Body of pancreas (tissue), 4 donors: ENCODE results near the gene AURKB. TPM values are rescaled to one million over a fixed set of nuclear protein-coding genes. Genes with fewer than 3 reads are reported as not detected.
A peak's percentile ranks its signal among the peaks of the same experiment; 100 is the strongest.

Source experiments
- ATAC-seq: fragments of 150-250 bp; one replicate; pipeline ENCODE4 v1.9.1; 2016
- DNase-seq, 4 donors: peaks; one replicate each; pipeline ENCODE4 v3.0.0-alpha.2; 2019
- H3K27ac ChIP-seq, 4 donors: fragments of 200-600 bp; sonication (generic); 1 replicate in 3 of 4; 2 replicates in 1 of 4; pipeline versions ENCODE4 v1.5.1 to v1.6.1; 2016 to 2019; ENCODE audit warnings: mild to moderate bottlenecking in 1 of 4, mixed read lengths in 1 of 4, moderate library complexity in 1 of 4
- H3K27me3 ChIP-seq, 2 donors: fragments of 200-600 bp; sonication (generic); one replicate each; pipeline ENCODE4 v1.6.0; 2016; ENCODE audit warnings: mild to moderate bottlenecking in 1 of 2
- H3K36me3 ChIP-seq, 2 donors: fragments of 200-600 bp; sonication (generic); replicated peaks in 1 of 2; 2 replicates each; pipeline ENCODE4 v1.5.1; 2016; ENCODE audit warnings: low read depth in 2 of 2; ENCODE audit not compliant: insufficient read depth in 1 of 2
- H3K4me1 ChIP-seq: fragments of 200-600 bp; sonication (generic); one replicate; pipeline ENCODE4 v1.6.0; 2016
- H3K4me3 ChIP-seq, 2 donors: fragments of 200-600 bp; sonication (generic); 1 replicate in 1 of 2; 2 replicates in 1 of 2; pipeline ENCODE4 v1.5.1; 2016 to 2019
- H3K9me3 ChIP-seq, 3 donors: fragments of 200-600 bp; sonication (generic); 1 replicate in 2 of 3; 2 replicates in 1 of 3; pipeline ENCODE4 v1.5.1; 2016
- CTCF ChIP-seq, 7 experiments: fragments of 450-650 bp in 4 of 7; fragments of 200-600 bp in 3 of 7; sonication (generic) in 3 of 7; IDR thresholded peaks; one replicate each; pipeline ENCODE4 v1.5.1; 2016 to 2019; ENCODE audit warnings: antibody characterized with exemption in 7 of 7
- POLR2A ChIP-seq, 3 donors: fragments of 450-650 bp; IDR thresholded peaks; one replicate each; pipeline ENCODE4 v1.6.1; 2016; ENCODE audit warnings: antibody characterized with exemption in 3 of 3, mild to moderate bottlenecking in 2 of 3
- WGBS, 2 donors: methylation state at CpG; one replicate each; pipeline ENCODE4 v1.1.5; 2017; 5-methylcytosine and 5-hydroxymethylcytosine counted together
- intact Hi-C: fragments of 100-400 bp; cut with DNase I; formaldehyde crosslinking; loops from one replicate; pipeline ENCODE4 v1.15.1; 2023
- total RNA-seq, 2 donors: library from RNA; depleted of rRNA; stranded (reverse); fragments of >200 nt; gene quantifications; one replicate each; pipeline ENCODE4 v1.1.0, GENCODE V29; 2016

The AURKB gene
- total RNA-seq, 2 donors from 2014 or later: not detected

DNA sequence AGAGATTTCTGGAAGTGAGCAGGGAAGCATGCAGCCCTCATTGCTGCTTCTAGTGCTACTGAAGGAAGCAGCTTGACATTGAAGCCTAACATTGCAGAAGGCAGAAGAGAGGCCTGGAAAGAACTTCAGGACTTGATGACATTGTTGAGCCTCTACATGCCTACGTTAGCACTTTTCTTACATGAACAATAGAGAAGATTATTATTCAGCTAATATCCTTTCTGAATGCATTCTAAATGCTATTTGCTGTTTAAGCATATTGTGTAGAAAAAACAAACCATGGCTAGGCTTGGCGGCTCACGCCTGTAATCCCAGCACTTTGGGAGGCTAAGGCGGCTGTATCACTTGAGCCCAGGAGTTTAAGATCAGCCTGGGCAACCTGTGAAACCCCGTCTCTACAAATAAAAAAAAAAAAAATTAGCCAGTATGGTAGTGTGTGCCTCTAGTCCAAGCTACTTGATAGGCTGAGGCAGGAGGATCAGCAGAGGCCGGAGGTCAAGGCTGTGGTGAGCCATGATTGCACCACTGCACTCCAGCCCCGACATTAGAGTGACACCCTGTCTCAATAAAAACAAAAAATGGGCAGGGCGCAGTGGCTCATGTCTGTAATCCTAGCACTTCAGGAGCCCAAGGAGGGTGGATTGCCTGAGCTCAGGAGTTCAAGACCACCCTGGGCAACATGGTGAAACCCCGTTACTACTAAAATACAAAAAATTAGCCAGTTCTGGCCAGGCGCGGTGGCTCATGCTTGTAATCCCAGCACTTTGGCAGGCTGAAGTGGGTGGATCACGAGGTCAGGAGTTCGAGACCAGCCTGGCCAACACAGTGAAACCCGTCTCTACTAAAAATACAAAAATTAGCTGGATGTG, 2.2 kb upstream of the AURKB start:
- ATAC-seq (no peak), DNase-seq (no peak)
- 77 to 81% methylated on average over 14 of the region's 14 CpGs for WGBS, 2 donors
- Histone ChIP-seq H3K9me3 (no peaks in the 10 kb centered on the region), H3K36me3 (no peaks in the 10 kb centered on the region), H3K27me3 (no peaks in the 10 kb centered on the region), H3K4me1 (peaks cover 17% of the 10 kb centered on the region), H3K27ac (no peak overlapping the region), H3K4me3 (no peak overlapping the region)
- TF ChIP-seq POLR2A (IDR thresholded peaks at IDR 0.05) (no peak), CTCF (IDR thresholded peaks at IDR 0.05) (no peak)
- intact Hi-C loops: no loop called here

GRCh38 chr17:8210761-8211458, 535 bp upstream of the AURKB start:
- Histone ChIP-seq H3K4me1 (peaks cover 17% of the 10 kb centered on the region), H3K4me3 (peak overlapping the region in 1 of 2 donors; percentile 48), H3K9me3 (no peaks in the 10 kb centered on the region), H3K36me3 (no peaks in the 10 kb centered on the region), H3K27me3 (no peaks in the 10 kb centered on the region), H3K27ac (peak overlapping the region in 3 of 4 donors; percentile 74 to 86 (median 79))
- intact Hi-C loops: no loop called here
- no peak for DNase-seq
- TF ChIP-seq CTCF (IDR thresholded peaks at IDR 0.05) (no peak), POLR2A (IDR thresholded peaks at IDR 0.05) (no peak)
- ATAC-seq: peak; percentile 36
- 9 to 12% methylated on average over 22 of the region's 22 CpGs for WGBS, 2 donors

DNA sequence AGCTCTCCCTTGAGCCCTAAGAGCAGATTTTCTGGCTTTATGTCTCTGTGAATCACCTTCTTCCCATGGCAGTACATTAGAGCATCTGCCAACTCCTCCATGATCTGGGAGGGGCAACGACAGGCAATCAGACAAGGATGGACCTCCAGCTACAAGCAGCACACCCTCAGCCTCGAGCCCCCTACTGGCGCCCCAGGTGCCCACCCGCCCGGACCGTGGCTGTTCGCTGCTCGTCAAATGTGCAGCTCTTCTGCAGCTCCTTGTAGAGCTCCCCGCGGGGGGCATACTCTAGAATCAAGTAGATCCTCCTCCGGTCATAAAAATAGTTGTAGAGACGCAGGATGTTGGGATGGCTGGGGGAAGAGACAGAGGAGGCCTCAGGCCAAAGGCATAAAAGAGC, 3.8 kb downstream of the AURKB start:
- DNase-seq (no peak), ATAC-seq (no peak)
- Histone ChIP-seq H3K27ac (no peak overlapping the region), H3K27me3 (no peaks in the 10 kb centered on the region), H3K4me3 (no peak overlapping the region), H3K9me3 (no peaks in the 10 kb centered on the region), H3K36me3 (no peaks in the 10 kb centered on the region), H3K4me1 (peaks cover 17% of the 10 kb centered on the region)
- 91 to 93% methylated on average over 11 to 12 of the region's 12 CpGs for WGBS, 2 donors
- intact Hi-C loops: no loop called here
- no peak for TF ChIP-seq CTCF (IDR thresholded peaks at IDR 0.05)
- TF ChIP-seq POLR2A (IDR thresholded peaks at IDR 0.05): no peak

- WGBS, 2 donors: 82 to 84% methylated on average over 15 to 18 of the region's 19 CpGs
- ATAC-seq (no peak), DNase-seq (no peak)
- TF ChIP-seq CTCF (IDR thresholded peaks at IDR 0.05): no peak
- TF ChIP-seq POLR2A (IDR thresholded peaks at IDR 0.05): no peak
- no peak overlapping the region for H3K4me3 ChIP-seq
- intact Hi-C loops: no loop called here
- no peak overlapping the region for H3K27ac ChIP-seq
- H3K4me1 ChIP-seq: peaks cover 3% of the 10 kb centered on the region
- H3K27me3 ChIP-seq: no peaks in the 10 kb centered on the region
- H3K9me3 ChIP-seq: no peaks in the 10 kb centered on the region
- no peaks in the 10 kb centered on the region for H3K36me3 ChIP-seq
These were observed 5.4 kb downstream of the AURKB start for GRCh38 chr17:8204761-8205555.
